ENCODE data around the gene SLC30A1.
"Not testable (repeated sequence)": the region's sequence is repeated elsewhere in the genome, so short reads cannot be mapped to it uniquely, and the experiment has no call there.

SLC30A1 gene

GRCh38 chr1:211583011-211583992, 4.3 kb upstream of the SLC30A1 start:
- no peak for FAIRE-seq

- no peak for FAIRE-seq
These were observed 2.6 kb upstream of the SLC30A1 start for GRCh38 chr1:211581526-211581925.

GRCh38 chr1:211580303-211580687, 1.3 kb upstream of the SLC30A1 start:
- FAIRE-seq = no peak

- no peak for FAIRE-seq
These were observed 710 bp upstream of the SLC30A1 start for GRCh38 chr1:211579440-211580302.

- FAIRE-seq = no peak
These were observed 932 bp downstream of the SLC30A1 start for GRCh38 chr1:211577819-211578639.

- FAIRE-seq = no peak
These were observed 1.6 kb downstream of the SLC30A1 start for GRCh38 chr1:211577277-211577818.

- FAIRE-seq = peak; percentile 89
These were observed 2.2 kb downstream of the SLC30A1 start for GRCh38 chr1:211576717-211577116.

GRCh38 chr1:211574705-211575104, 4.3 kb downstream of the SLC30A1 start:
- peak; percentile 34 for FAIRE-seq

- peak; percentile 15 for FAIRE-seq
These were observed 7.0 kb downstream of the SLC30A1 start for GRCh38 chr1:211571998-211572397.

- FAIRE-seq = not testable (repeated sequence)
These were observed 8.6 kb downstream of the SLC30A1 start for GRCh38 chr1:211570378-211570777.

GRCh38 chr1:211566431-211567025, 12.4 kb downstream of the SLC30A1 start:
- no peak for FAIRE-seq

- FAIRE-seq = no peak
These were observed 14.9 kb downstream of the SLC30A1 start for GRCh38 chr1:211564084-211564483.

GRCh38 chr1:211559222-211560010, 19.5 kb downstream of the SLC30A1 start:
- no peak for FAIRE-seq

- FAIRE-seq = no peak
These were observed 20.9 kb downstream of the SLC30A1 start for GRCh38 chr1:211557894-211558625.

GRCh38 chr1:211553549-211553948, 25.4 kb downstream of the SLC30A1 start:
- no peak for FAIRE-seq

- FAIRE-seq = no peak
These were observed 27.1 kb downstream of the SLC30A1 start for GRCh38 chr1:211551638-211552460.

- FAIRE-seq = no peak
These were observed 29.8 kb downstream of the SLC30A1 start for GRCh38 chr1:211549092-211549711.

- FAIRE-seq = no peak
These were observed 30.5 kb downstream of the SLC30A1 start for GRCh38 chr1:211548321-211549091.

Data from TTC549 (cell line).